ENCODE measurements around the gene KLK7.

The KLK7 gene

DNA sequence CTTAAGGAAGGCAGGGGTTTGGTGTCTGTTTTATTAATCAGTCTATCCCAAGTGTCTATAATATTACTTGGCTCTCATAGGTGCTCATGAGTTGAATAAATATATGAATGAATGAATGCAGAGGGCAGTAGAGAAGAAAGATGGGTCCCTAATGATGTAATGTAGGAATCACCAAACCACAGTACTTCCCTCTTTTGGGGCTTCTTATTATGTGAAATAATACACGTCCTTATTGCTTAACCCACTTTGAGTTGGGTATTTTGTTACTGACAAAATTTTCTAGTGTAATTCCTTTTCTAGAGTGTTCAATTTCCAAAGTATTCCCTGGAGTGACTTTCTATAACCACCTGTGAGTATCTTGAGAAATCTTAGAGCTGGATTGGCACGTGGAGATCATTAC is 44.1 kb downstream of the KLK7 start:
- in situ Hi-C loops (cut with HindIII; ENCODE audit: low pct_ligation_motif_present, low sequenced_read_pairs): no loop called here

GRCh38 chr19:50933640-50934039 is 50.1 kb downstream of the KLK7 start:
- H3K27me3 ChIP-seq (replicated peaks): no peaks in the 10 kb centered on the region
- H3K27ac ChIP-seq: no peak overlapping the region
- peak; percentile 7 for DNase-seq
- no peaks in the 10 kb centered on the region for H3K36me3 ChIP-seq (replicated peaks)
- in situ Hi-C loops (cut with HindIII; ENCODE audit: low pct_ligation_motif_present, low sequenced_read_pairs): no loop called here
- H3K4me3 ChIP-seq (ENCODE audit: low read depth, low read length): no peak overlapping the region
- TF ChIP-seq CTCF (IDR thresholded peaks at IDR 0.05; ENCODE audit: low read depth, low read length, missing control alignments): no peak

More for the DNA sequence above, 44.1 kb downstream of the KLK7 start:
- no peak for TF ChIP-seq CTCF (IDR thresholded peaks at IDR 0.05; ENCODE audit: low read depth, low read length, missing control alignments)
- H3K4me3 ChIP-seq (ENCODE audit: low read depth, low read length): no peak overlapping the region
- no peak for DNase-seq
- no peak overlapping the region for H3K27ac ChIP-seq
- no peaks in the 10 kb centered on the region for H3K27me3 ChIP-seq (replicated peaks)
- no peaks in the 10 kb centered on the region for H3K36me3 ChIP-seq (replicated peaks)

GRCh38 chr19:50932690-50933083 is 51.0 kb downstream of the KLK7 start:
- H3K27ac ChIP-seq: no peak overlapping the region
- H3K27me3 ChIP-seq (replicated peaks): no peaks in the 10 kb centered on the region
- TF ChIP-seq CTCF (IDR thresholded peaks at IDR 0.05; ENCODE audit: low read depth, low read length, missing control alignments): no peak
- H3K36me3 ChIP-seq (replicated peaks): no peaks in the 10 kb centered on the region
- DNase-seq: no peak
- in situ Hi-C loops (cut with HindIII; ENCODE audit: low pct_ligation_motif_present, low sequenced_read_pairs): no loop called here
- no peak overlapping the region for H3K4me3 ChIP-seq (ENCODE audit: low read depth, low read length)

DNA sequence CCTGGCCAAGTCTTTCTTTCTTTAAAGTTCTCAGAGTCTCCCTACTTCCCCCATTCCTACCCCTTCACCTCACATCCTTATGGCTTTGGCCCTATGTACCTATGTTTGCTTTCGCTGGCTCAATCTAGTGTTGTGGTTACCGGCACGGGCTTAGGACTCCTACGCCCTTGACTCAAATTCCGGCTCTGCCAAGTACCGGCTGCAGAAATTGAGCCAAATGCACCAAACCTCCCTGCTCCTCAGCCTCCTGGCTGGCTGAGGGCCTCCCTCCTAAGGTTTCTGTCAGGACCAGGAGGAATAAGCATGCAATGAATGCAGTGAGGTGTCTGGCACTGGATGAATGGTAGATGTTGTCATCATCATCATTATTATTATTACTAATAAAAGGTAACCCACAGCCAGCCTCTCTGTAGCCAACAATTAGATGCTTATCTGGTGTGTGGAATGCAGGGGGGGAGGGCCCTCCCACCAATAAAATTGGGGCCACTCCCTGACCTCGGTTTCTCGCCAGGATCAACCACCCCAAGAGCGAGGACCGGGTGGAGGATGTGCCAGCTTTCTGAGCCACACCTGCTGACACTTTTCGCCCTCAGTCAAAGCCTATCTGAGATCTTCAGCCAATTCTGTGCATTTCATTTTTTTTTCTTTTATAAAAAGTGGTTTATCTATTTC is 51.6 kb downstream of the KLK7 start:
- Histone ChIP-seq H3K36me3 (replicated peaks) (no peaks in the 10 kb centered on the region), H3K27me3 (replicated peaks) (no peaks in the 10 kb centered on the region), H3K4me3 (ENCODE audit: low read depth, low read length) (no peak overlapping the region), H3K27ac (no peak overlapping the region)
- no peak for TF ChIP-seq CTCF (IDR thresholded peaks at IDR 0.05; ENCODE audit: low read depth, low read length, missing control alignments)
- in situ Hi-C loops (cut with HindIII; ENCODE audit: low pct_ligation_motif_present, low sequenced_read_pairs): no loop called here
- no peak for DNase-seq

- no peak overlapping the region for H3K27ac ChIP-seq
- TF ChIP-seq CTCF (IDR thresholded peaks at IDR 0.05; ENCODE audit: low read depth, low read length, missing control alignments): no peak
- DNase-seq: no peak
- no peak overlapping the region for H3K4me3 ChIP-seq (ENCODE audit: low read depth, low read length)
- no peaks in the 10 kb centered on the region for H3K27me3 ChIP-seq (replicated peaks)
- in situ Hi-C loops (cut with HindIII; ENCODE audit: low pct_ligation_motif_present, low sequenced_read_pairs): no loop called here
- no peaks in the 10 kb centered on the region for H3K36me3 ChIP-seq (replicated peaks)
Observed at GRCh38 chr19:50931023-50931422, 52.7 kb downstream of the KLK7 start.

GRCh38 chr19:50928831-50929230 is 54.9 kb downstream of the KLK7 start:
- no peak for DNase-seq
- Histone ChIP-seq H3K36me3 (replicated peaks) (no peaks in the 10 kb centered on the region), H3K27me3 (replicated peaks) (no peaks in the 10 kb centered on the region), H3K27ac (no peak overlapping the region), H3K4me3 (ENCODE audit: low read depth, low read length) (no peak overlapping the region)
- in situ Hi-C loops (cut with HindIII; ENCODE audit: low pct_ligation_motif_present, low sequenced_read_pairs): no loop called here
- TF ChIP-seq CTCF (IDR thresholded peaks at IDR 0.05; ENCODE audit: low read depth, low read length, missing control alignments): no peak
